GM12801 (cell line): ENCODE results near the gene SETD3.

Experiments
- CTCF ChIP-seq: IDR thresholded peaks from one replicate; pipeline ENCODE4 v1.5.1; 2011; ENCODE audit warnings: control low read depth; ENCODE audit not compliant: insufficient read length; ENCODE audit errors: extremely low read depth

Gene SETD3

GRCh38 chr14:99380402-99380801 lies 100.3 kb downstream of the SETD3 start:
- no peak for TF ChIP-seq CTCF

- TF ChIP-seq CTCF, result no peak
Measured at GRCh38 chr14:99378782-99379214, 101.9 kb downstream of the SETD3 start.

GRCh38 chr14:99377951-99378350 lies 102.7 kb downstream of the SETD3 start:
- no peak for TF ChIP-seq CTCF

- no peak for TF ChIP-seq CTCF
Measured at GRCh38 chr14:99374964-99375363, 105.7 kb downstream of the SETD3 start.

- TF ChIP-seq CTCF, result no peak
Measured at GRCh38 chr14:99363616-99364290, 116.9 kb downstream of the SETD3 start.

- TF ChIP-seq CTCF, result no peak
Measured at GRCh38 chr14:99363051-99363450, 117.6 kb downstream of the SETD3 start.

GRCh38 chr14:99361596-99362215 lies 119.0 kb downstream of the SETD3 start:
- no peak for TF ChIP-seq CTCF
